ENCODE results near the gene DACT2. TPM values are rescaled to one million over a fixed set of nuclear protein-coding genes. Genes with fewer than 3 reads are reported as not detected.
A peak's percentile ranks its signal among the peaks of the same experiment; 100 is the strongest.

Gene DACT2
- total RNA-seq, 1 donor = not detected

DNA sequence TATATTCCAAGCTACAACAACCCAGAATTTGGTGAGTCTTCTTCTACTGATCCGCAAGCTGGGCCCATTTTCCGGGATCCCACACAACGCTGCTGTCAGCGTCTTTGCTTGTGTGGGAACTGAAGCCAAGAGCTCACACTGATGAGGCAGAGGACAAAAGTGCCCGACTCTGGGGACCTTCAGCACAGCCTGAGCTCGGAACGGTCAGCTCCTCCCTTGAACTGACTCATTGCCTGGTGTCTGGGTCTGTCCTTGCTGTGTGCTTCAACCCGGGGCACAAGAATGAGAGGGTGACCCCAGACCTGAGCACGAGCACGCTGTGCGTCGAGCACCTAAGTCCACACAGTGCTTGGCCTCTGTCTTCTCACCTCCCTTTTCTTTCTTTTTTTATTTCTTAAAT is 33.5 kb downstream of the DACT2 start:
- no peaks in the 10 kb centered on the region for H3K36me3 ChIP-seq (ENCODE audit: insufficient read depth, low read length)
- H4K20me1 ChIP-seq (ENCODE audit: insufficient read depth, low read length) = no peaks in the 10 kb centered on the region
- H3K79me2 ChIP-seq (ENCODE audit: insufficient read depth, low read length) = no peaks in the 10 kb centered on the region
- H3K27ac ChIP-seq (ENCODE audit: low read depth, low read length) = no peak overlapping the region
- TF ChIP-seq, protein P1, sequence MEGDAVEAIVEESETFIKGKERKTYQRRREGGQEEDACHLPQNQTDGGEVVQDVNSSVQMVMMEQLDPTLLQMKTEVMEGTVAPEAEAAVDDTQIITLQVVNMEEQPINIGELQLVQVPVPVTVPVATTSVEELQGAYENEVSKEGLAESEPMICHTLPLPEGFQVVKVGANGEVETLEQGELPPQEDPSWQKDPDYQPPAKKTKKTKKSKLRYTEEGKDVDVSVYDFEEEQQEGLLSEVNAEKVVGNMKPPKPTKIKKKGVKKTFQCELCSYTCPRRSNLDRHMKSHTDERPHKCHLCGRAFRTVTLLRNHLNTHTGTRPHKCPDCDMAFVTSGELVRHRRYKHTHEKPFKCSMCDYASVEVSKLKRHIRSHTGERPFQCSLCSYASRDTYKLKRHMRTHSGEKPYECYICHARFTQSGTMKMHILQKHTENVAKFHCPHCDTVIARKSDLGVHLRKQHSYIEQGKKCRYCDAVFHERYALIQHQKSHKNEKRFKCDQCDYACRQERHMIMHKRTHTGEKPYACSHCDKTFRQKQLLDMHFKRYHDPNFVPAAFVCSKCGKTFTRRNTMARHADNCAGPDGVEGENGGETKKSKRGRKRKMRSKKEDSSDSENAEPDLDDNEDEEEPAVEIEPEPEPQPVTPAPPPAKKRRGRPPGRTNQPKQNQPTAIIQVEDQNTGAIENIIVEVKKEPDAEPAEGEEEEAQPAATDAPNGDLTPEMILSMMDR (IDR thresholded peaks at IDR 0.05; ENCODE audit: extremely low read depth, low read depth, low read length) = no peak
- no peak overlapping the region for H3K4me2 ChIP-seq (ENCODE audit: insufficient read depth, low read length)
- DNase-seq (ENCODE audit: insufficient read length, low spot score, missing footprints) = peak; percentile 27
- no peaks in the 10 kb centered on the region for H3K4me1 ChIP-seq (ENCODE audit: insufficient read depth, low read length)
- H2AFZ ChIP-seq (ENCODE audit: low read length) = no peak overlapping the region
- H3K4me3 ChIP-seq (ENCODE audit: insufficient read depth, low read length) = no peak overlapping the region
- H3K27me3 ChIP-seq (ENCODE audit: insufficient read depth, low read length) = no peaks in the 10 kb centered on the region
- H3K9me3 ChIP-seq (ENCODE audit: low read depth, low read length) = no peaks in the 10 kb centered on the region

DNA sequence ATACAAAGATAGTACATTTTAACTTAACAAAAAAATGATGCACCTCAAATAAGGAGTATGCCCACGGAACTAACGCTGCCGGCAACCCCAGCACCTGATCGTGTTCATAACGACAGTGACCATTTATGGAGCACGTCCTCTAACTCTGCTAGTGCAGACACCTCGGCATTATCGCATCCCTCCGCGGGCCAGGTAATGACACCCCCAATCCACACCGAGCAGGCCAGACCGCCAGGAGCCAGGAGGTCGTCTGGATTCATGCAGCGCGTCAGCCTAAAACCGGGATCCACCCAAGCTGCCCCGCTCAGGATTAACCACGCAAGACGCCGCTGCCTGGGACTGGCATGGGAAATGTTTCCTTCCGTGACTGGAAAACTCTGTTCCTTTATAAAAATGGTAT is 34.1 kb downstream of the DACT2 start:
- Histone ChIP-seq H3K36me3 (ENCODE audit: insufficient read depth, low read length) (no peaks in the 10 kb centered on the region), H4K20me1 (ENCODE audit: insufficient read depth, low read length) (no peaks in the 10 kb centered on the region), H3K27ac (ENCODE audit: low read depth, low read length) (no peak overlapping the region), H3K4me3 (ENCODE audit: insufficient read depth, low read length) (no peak overlapping the region), H3K4me1 (ENCODE audit: insufficient read depth, low read length) (no peaks in the 10 kb centered on the region), H2AFZ (ENCODE audit: low read length) (no peak overlapping the region), H3K9me3 (ENCODE audit: low read depth, low read length) (no peaks in the 10 kb centered on the region), H3K4me2 (ENCODE audit: insufficient read depth, low read length) (no peak overlapping the region), H3K27me3 (ENCODE audit: insufficient read depth, low read length) (no peaks in the 10 kb centered on the region), H3K79me2 (ENCODE audit: insufficient read depth, low read length) (no peaks in the 10 kb centered on the region)
- peak; percentile 30 for DNase-seq (ENCODE audit: insufficient read length, low spot score, missing footprints)
- TF ChIP-seq, protein P1 (IDR thresholded peaks at IDR 0.05; ENCODE audit: extremely low read depth, low read depth, low read length) = no peak

DNA sequence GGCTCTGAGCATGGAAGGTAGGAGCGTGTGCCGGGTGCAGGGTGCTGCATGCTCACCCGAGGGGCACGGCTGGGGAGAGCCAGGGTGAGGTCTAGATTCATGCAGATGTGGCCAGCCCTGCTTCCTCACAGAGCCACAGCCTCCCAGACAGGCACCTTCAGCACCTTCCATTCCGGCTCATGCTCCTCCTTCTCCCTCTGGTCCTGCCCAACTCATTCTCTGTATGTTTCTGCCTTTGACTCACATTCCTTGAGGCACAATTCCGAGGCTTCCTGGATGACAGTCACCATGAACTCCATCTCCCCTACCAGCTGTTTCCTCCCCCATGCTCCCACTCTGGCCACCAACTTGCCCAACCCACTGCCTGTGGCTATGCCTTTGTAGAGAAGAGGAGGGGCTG is 35.4 kb downstream of the DACT2 start:
- Histone ChIP-seq H2AFZ (ENCODE audit: low read length) (no peak overlapping the region), H3K79me2 (ENCODE audit: insufficient read depth, low read length) (no peaks in the 10 kb centered on the region), H3K36me3 (ENCODE audit: insufficient read depth, low read length) (no peaks in the 10 kb centered on the region), H3K4me2 (ENCODE audit: insufficient read depth, low read length) (no peak overlapping the region), H3K27ac (ENCODE audit: low read depth, low read length) (no peak overlapping the region), H3K9me3 (ENCODE audit: low read depth, low read length) (no peaks in the 10 kb centered on the region), H3K27me3 (ENCODE audit: insufficient read depth, low read length) (no peaks in the 10 kb centered on the region), H3K4me1 (ENCODE audit: insufficient read depth, low read length) (no peaks in the 10 kb centered on the region), H4K20me1 (ENCODE audit: insufficient read depth, low read length) (no peaks in the 10 kb centered on the region), H3K4me3 (ENCODE audit: insufficient read depth, low read length) (no peak overlapping the region)
- TF ChIP-seq, protein P1 (IDR thresholded peaks at IDR 0.05; ENCODE audit: extremely low read depth, low read depth, low read length) = no peak
- no peak for DNase-seq (ENCODE audit: insufficient read length, low spot score, missing footprints)

DNA sequence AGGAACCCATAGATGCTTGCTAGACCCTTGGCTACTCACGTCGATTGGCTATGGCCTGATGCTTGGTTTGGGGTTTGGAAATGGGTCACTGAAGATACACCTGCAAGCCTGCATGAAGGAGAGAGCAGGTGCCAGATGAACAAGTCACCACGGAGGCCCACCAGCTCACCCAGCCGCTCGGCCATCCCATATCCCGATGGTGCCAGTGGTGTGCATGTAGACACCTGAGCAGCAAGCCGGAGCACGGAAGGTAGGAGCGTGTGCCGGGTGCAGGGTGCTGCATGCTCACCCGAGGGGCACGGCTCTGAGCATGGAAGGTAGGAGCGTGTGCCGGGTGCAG is 35.9 kb downstream of the DACT2 start:
- DNase-seq (ENCODE audit: insufficient read length, low spot score, missing footprints) = peak; percentile 55
- no peak overlapping the region for H3K27ac ChIP-seq (ENCODE audit: low read depth, low read length)
- H2AFZ ChIP-seq (ENCODE audit: low read length) = no peak overlapping the region
- H3K36me3 ChIP-seq (ENCODE audit: insufficient read depth, low read length) = no peaks in the 10 kb centered on the region
- no peaks in the 10 kb centered on the region for H3K27me3 ChIP-seq (ENCODE audit: insufficient read depth, low read length)
- H3K4me2 ChIP-seq (ENCODE audit: insufficient read depth, low read length) = no peak overlapping the region
- no peaks in the 10 kb centered on the region for H3K9me3 ChIP-seq (ENCODE audit: low read depth, low read length)
- TF ChIP-seq, protein P1 (IDR thresholded peaks at IDR 0.05; ENCODE audit: extremely low read depth, low read depth, low read length) = no peak
- no peak overlapping the region for H3K4me3 ChIP-seq (ENCODE audit: insufficient read depth, low read length)
- H3K4me1 ChIP-seq (ENCODE audit: insufficient read depth, low read length) = no peaks in the 10 kb centered on the region
- H4K20me1 ChIP-seq (ENCODE audit: insufficient read depth, low read length) = no peaks in the 10 kb centered on the region
- H3K79me2 ChIP-seq (ENCODE audit: insufficient read depth, low read length) = no peaks in the 10 kb centered on the region

Data from osteoblast (primary cell).